Right lobe of liver (tissue), 6 donors: ENCODE data around the gene MPZL1. TPM values are rescaled to one million over a fixed set of nuclear protein-coding genes. Genes with fewer than 3 reads are reported as not detected.

Experiments used
- ATAC-seq, 4 donors: fragments of 200-7000 bp; cut with Tn5 transposase; one replicate each; pipeline ENCODE4 v1.9.1; 2020; ENCODE audit warnings: mild to moderate bottlenecking in 4 of 4, moderate library complexity in 4 of 4
- DNase-seq, 3 donors: peaks; one replicate each; pipeline ENCODE4 v3.0.0-alpha.2; 2020
- H3K27ac ChIP-seq, 3 donors: fragments of 200-600 bp; one replicate each; pipeline ENCODE4 v1.8.0; 2022
- H3K27me3 ChIP-seq, 2 donors: fragments of 200-600 bp; one replicate each; pipeline ENCODE4 v1.8.0; 2022
- H3K36me3 ChIP-seq, 4 donors: fragments of 200-600 bp; sonication (generic) in 1 of 4; one replicate each; pipeline versions ENCODE4 v1.5.1 to v1.8.0; 2017 to 2022; ENCODE audit warnings: control low read depth in 1 of 4
- H3K4me1 ChIP-seq, 4 donors: fragments of 200-600 bp; sonication (generic) in 1 of 4; one replicate each; pipeline versions ENCODE4 v1.5.1 to v1.8.0; 2017 to 2022; ENCODE audit warnings: control low read depth in 1 of 4
- H3K4me3 ChIP-seq, 3 donors: fragments of 200-600 bp; one replicate each; pipeline ENCODE4 v1.8.0; 2022
- H3K9me3 ChIP-seq, 4 donors: fragments of 200-600 bp; sonication (generic) in 1 of 4; one replicate each; pipeline versions ENCODE4 v1.5.1 to v1.8.0; 2017 to 2022; ENCODE audit warnings: control low read depth in 1 of 4
- POLR2A ChIP-seq: fragments of 450-650 bp; IDR thresholded peaks from one replicate; pipeline ENCODE4 v1.6.1; 2017; ENCODE audit warnings: antibody characterized with exemption, mild to moderate bottlenecking
- WGBS: methylation state at CpG from one replicate; pipeline ENCODE4 v1.1.6; 2018; ENCODE audit warnings: low coverage, low lambda C conversion rate; ENCODE audit not compliant: insufficient coverage; ENCODE audit errors: missing lambda C conversion rate; 5-methylcytosine and 5-hydroxymethylcytosine counted together
- intact Hi-C, 2 donors: fragments of 100-400 bp; cut with DNase I; formaldehyde crosslinking; loops; one replicate each; pipeline versions ENCODE4 v1.11.2 to v1.14.1; 2022
- total RNA-seq, 6 experiments: library from RNA; depleted of rRNA in 2 of 6; stranded (reverse); fragments of >200 nt in 2 of 6; fragmentation: NEBNext Ultra II Directional in 3 of 6; extraction: Animal tissue kit (Norgen Biotek cat#: 25700) in 3 of 6; gene quantifications; one replicate each; pipeline versions ENCODE4 v1.1.0 to v1.2.4, GENCODE V29; 2016 to 2023
- TF ChIP-seq, protein P1 (sequence below), 4 donors: fragments of 200-600 bp in 3 of 4; fragments of 450-650 bp in 1 of 4; IDR thresholded peaks; one replicate each; pipeline versions ENCODE4 v1.5.1 to v1.8.0; 2016 to 2022; ENCODE audit warnings: antibody characterized with exemption in 4 of 4, mild to moderate bottlenecking in 2 of 4
- donor health status: DM: no; HTN: yes; CAD: no.
- donor health status: DM: no; HTN: no; CAD: no.
- donor health status: DM: no; HTN: no; CAD: no.
- donor health status: DM: no; HTN: yes; CAD: no.
- donor health status: DM: no; HTN: yes; CAD: no.

MPZL1 gene
- total RNA-seq, 6 experiments from 2014 or later, result 15.7 to 43.3 (median 18.9) TPM

DNA sequence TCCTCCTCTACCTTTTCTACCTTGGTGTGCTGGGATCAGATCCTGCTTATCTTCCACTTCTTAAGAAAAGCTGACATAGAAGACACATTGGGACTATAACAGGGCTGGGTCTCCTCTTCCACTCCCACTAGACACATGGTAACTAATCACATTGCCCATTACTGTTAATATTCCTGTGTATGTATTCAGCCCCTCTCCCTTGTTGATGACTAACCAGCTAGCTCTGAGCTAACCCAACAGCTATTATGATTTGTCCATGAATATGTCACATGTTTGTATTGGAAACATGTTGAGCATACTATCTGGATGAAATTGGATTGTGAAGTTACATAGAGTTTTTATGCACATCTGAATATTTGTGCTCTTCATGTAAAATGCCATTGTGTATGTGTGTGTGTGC is 52.9 kb downstream of the MPZL1 start:
- no peak for ATAC-seq
- H3K36me3 ChIP-seq, result peaks cover 0 to 2% (median 0%) of the 10 kb centered on the region in 4 donors
- TF ChIP-seq, protein P1, sequence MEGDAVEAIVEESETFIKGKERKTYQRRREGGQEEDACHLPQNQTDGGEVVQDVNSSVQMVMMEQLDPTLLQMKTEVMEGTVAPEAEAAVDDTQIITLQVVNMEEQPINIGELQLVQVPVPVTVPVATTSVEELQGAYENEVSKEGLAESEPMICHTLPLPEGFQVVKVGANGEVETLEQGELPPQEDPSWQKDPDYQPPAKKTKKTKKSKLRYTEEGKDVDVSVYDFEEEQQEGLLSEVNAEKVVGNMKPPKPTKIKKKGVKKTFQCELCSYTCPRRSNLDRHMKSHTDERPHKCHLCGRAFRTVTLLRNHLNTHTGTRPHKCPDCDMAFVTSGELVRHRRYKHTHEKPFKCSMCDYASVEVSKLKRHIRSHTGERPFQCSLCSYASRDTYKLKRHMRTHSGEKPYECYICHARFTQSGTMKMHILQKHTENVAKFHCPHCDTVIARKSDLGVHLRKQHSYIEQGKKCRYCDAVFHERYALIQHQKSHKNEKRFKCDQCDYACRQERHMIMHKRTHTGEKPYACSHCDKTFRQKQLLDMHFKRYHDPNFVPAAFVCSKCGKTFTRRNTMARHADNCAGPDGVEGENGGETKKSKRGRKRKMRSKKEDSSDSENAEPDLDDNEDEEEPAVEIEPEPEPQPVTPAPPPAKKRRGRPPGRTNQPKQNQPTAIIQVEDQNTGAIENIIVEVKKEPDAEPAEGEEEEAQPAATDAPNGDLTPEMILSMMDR (IDR thresholded peaks at IDR 0.05), result no peak
- no peak for TF ChIP-seq POLR2A
- no peak overlapping the region for H3K27ac ChIP-seq
- no peaks in the 10 kb centered on the region for H3K9me3 ChIP-seq
- no peaks in the 10 kb centered on the region for H3K27me3 ChIP-seq
- intact Hi-C loops, result no loop called here
- H3K4me3 ChIP-seq, result no peak overlapping the region
- H3K4me1 ChIP-seq, result no peaks in the 10 kb centered on the region
- DNase-seq, result no peak

DNA sequence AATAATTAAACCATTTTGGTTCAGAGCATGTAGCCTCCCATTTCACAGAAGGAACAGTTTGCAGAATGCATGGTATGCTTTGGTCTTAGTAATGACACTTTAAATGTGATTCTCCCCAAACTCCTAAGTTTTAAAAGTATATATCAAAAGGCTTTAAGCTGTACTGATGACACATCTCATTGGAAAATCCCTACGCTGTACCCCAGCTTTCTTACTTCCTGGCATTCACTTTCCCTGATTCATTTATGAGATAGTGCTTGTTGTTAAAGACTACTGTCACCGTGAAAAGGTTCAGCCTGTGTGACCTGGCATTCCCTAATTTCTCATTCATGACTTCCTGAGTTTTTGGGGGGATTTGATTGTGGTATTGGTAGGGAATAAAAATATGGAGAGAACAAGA is 53.4 kb downstream of the MPZL1 start:
- Histone ChIP-seq H3K27me3 (no peaks in the 10 kb centered on the region), H3K9me3 (no peaks in the 10 kb centered on the region), H3K36me3 (peaks cover 0 to 2% (median 0%) of the 10 kb centered on the region in 4 donors), H3K4me1 (no peaks in the 10 kb centered on the region), H3K27ac (no peak overlapping the region), H3K4me3 (no peak overlapping the region)
- intact Hi-C loops, result no loop called here
- no peak for TF ChIP-seq POLR2A
- TF ChIP-seq, protein P1 (IDR thresholded peaks at IDR 0.05), result no peak
- 86% methylated on average over 2 of the region's 2 CpGs for WGBS
- no peak for DNase-seq
- ATAC-seq, result no peak

DNA sequence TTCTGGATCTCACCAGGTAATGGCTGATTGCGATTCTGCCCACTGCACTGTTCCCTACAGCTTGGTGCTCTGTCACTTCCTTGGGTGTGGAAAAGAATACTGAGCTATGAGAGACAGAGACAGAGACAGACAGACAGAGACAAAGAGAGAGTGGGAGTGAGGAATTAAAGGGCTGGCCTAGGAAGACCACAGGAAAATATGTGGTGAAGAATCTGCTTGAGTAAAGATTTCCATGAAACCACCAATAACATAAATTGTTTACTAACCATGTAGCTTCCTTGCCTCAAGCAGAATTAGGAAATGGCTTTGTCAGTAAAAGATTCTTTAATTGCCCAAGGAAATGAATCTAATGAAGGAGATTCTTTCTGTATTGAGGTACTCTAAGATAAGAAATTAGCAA is 54.4 kb downstream of the MPZL1 start:
- no peak for ATAC-seq
- TF ChIP-seq, protein P1 (IDR thresholded peaks at IDR 0.05), result no peak
- TF ChIP-seq POLR2A, result no peak
- intact Hi-C loops, result no loop called here
- DNase-seq, result no peak
- no peaks in the 10 kb centered on the region for H3K9me3 ChIP-seq
- peaks cover 0 to 2% (median 0%) of the 10 kb centered on the region in 4 donors for H3K36me3 ChIP-seq
- 100% methylated on average over 1 of the region's 1 CpG for WGBS
- no peak overlapping the region for H3K27ac ChIP-seq
- no peaks in the 10 kb centered on the region for H3K27me3 ChIP-seq
- no peaks in the 10 kb centered on the region for H3K4me1 ChIP-seq
- no peak overlapping the region for H3K4me3 ChIP-seq

DNA sequence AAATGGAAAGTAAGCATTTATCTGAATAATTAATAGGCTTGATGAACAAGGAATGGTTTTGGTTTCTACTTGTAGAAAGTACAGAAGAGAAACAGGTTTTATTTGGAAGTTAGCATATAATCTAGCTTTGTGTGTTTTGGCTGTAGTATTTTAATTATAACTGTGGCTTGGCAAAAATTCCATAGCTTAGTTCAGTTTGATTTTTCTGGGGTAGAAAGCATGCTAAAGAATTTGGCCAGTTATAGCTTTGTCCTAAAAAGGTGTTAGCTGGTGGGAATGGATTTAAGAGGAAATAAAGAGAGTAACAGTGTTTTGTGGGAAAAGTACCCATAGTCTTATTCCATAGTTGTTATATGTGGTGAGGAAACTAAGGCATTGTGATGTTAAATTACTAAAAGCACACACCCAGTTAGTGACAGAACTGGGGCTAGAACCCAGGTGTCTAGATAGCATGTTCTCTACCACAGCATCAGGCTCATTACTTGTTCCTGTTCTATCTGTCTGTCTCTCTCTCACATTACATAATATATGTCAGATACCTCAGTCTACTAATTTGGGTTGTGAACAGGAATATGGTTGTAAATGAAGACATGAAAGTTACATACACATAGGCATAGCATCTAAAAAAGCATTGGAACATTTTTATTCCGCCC is 55.0 kb downstream of the MPZL1 start:
- Histone ChIP-seq H3K4me3 (no peak overlapping the region), H3K27me3 (no peaks in the 10 kb centered on the region), H3K9me3 (no peaks in the 10 kb centered on the region), H3K36me3 (peaks cover 0 to 2% (median 0%) of the 10 kb centered on the region in 4 donors), H3K27ac (no peak overlapping the region), H3K4me1 (no peaks in the 10 kb centered on the region)
- intact Hi-C loops, result no loop called here
- TF ChIP-seq POLR2A, result no peak
- TF ChIP-seq, protein P1 (IDR thresholded peaks at IDR 0.05), result no peak
- WGBS, result 80% methylated on average over 1 of the region's 1 CpG
- DNase-seq (no peak), ATAC-seq (no peak)

DNA sequence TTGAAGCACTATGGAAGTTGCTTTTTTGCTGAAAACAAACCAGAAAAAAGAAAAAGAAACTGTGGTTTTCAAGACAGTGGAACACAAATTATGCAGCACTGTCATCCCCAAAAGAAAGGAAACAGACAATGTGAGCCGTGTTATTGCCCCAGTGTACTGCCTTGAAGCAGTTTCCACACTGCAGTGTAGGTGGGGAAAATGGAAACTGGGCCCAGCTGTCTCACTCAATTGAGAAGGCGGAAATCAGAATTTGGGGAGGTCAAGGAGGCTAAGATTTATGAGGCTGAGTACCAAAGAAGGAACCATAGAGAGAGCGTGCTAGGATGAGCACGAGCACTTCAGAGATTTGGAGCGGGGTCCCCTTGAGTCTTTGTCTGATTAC is 55.5 kb downstream of the MPZL1 start:
- Histone ChIP-seq H3K9me3 (no peaks in the 10 kb centered on the region), H3K27ac (no peak overlapping the region), H3K4me3 (no peak overlapping the region), H3K27me3 (no peaks in the 10 kb centered on the region), H3K36me3 (peaks cover 0 to 2% (median 0%) of the 10 kb centered on the region in 4 donors), H3K4me1 (no peaks in the 10 kb centered on the region)
- DNase-seq (no peak), ATAC-seq (no peak)
- WGBS, result 86% methylated on average over 5 of the region's 5 CpGs
- intact Hi-C loops, result no loop called here
- TF ChIP-seq POLR2A, result no peak
